Ecto neural progenitor cell (in vitro differentiated cells): ENCODE measurements around the gene GCAT.

ENCODE experiments used
- DNase-seq: peaks from one replicate; pipeline ENCODE4 v3.0.0-alpha.2; 2018; ENCODE audit warnings: low spot score

The GCAT gene

DNA sequence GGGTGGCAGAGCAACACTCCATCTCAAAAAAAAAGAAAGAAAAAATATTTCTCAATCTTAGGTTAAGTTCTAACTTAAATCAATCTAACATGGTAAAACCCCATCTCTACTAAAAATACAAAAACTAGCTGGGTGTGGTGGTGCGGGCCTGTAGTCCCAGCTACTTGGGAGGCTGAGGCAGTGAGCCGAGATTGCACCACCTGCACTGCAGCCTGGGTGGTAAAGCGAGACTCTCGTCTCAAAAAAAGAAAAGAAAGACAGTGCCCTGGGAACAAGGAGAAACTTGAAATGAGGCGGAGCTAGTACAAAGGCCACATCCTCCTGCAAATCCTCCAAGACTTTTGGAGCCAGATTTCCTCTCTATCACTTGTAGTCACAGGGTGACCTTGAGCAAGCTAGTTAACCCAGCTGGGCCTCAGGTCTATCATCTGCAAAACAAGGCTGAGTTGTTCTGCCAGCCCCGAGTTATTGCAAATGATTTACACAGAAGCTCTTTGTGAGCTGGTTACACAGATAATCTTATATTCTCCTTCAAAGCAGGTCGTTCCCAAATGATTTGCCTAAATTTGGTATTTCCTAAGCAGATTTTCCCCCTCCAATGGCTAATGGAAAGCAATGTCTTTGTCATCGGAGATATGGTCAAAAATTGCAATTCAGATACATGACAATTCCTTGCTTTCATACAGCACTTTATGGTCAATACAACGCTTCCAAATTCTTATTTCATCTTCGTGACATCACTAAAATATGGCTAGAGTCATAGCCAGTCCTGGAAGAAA, 34.5 kb downstream of the GCAT start:
- no peak for DNase-seq

- no peak for DNase-seq
These were observed 36.0 kb downstream of the GCAT start for GRCh38 chr22:37843741-37844089.

- no peak for DNase-seq
These were observed 37.2 kb downstream of the GCAT start for GRCh38 chr22:37844904-37845329.

GRCh38 chr22:37846433-37846832, 38.7 kb downstream of the GCAT start:
- no peak for DNase-seq

- no peak for DNase-seq
These were observed 40.9 kb downstream of the GCAT start for GRCh38 chr22:37848587-37849088.

GRCh38 chr22:37849089-37849751, 41.5 kb downstream of the GCAT start, which contains the start of gene EIF3L:
EIF3L (plus strand) TSS chr22:37849419; CDS start chr22:37849450, 31 bp downstream.
- peak; percentile 91 for DNase-seq

DNA sequence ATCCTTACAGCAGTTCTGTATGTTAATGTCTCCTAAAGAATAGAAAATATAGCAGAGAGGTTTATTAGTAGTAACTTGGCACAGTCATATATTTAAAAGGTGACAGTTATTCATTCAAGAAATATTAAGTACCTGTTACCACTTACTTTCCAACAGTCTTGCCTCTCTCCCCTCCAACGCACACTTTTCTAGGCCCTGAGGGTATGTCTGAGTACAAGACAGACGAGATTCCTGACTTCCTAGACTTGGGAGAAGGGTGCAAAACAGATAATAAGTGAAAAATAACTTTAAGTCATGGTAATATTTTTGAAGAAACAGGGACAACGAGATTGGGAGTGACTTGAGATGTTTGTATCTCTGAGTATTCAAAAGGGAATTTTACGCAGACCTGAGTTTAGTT, 43.1 kb downstream of the GCAT start:
- no peak for DNase-seq

GRCh38 chr22:37852418-37852817, 44.7 kb downstream of the GCAT start:
- no peak for DNase-seq

GRCh38 chr22:37854946-37855345, 47.2 kb downstream of the GCAT start:
- no peak for DNase-seq

DNA sequence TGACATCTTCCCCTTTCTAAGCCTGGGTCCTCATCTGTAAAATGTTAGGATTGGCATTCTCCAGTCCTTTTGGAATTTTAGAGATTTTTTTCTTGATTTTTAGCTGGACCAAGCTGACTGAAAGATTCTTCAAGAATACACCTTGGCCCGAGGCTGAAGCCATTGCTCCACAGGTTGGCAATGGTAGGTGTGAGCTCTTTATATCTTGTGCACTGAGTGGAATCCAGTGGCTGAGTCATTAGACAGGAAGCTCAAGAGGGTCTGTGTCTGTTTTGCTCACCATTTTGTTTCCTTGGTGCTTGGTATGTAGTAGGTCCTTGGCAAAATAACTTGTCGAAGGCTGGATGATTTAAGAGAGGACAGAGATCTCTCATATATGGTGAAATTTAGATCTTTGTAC, 47.7 kb downstream of the GCAT start:
- DNase-seq, result no peak

GRCh38 chr22:37860796-37861421, 53.2 kb downstream of the GCAT start:
- no peak for DNase-seq

DNA sequence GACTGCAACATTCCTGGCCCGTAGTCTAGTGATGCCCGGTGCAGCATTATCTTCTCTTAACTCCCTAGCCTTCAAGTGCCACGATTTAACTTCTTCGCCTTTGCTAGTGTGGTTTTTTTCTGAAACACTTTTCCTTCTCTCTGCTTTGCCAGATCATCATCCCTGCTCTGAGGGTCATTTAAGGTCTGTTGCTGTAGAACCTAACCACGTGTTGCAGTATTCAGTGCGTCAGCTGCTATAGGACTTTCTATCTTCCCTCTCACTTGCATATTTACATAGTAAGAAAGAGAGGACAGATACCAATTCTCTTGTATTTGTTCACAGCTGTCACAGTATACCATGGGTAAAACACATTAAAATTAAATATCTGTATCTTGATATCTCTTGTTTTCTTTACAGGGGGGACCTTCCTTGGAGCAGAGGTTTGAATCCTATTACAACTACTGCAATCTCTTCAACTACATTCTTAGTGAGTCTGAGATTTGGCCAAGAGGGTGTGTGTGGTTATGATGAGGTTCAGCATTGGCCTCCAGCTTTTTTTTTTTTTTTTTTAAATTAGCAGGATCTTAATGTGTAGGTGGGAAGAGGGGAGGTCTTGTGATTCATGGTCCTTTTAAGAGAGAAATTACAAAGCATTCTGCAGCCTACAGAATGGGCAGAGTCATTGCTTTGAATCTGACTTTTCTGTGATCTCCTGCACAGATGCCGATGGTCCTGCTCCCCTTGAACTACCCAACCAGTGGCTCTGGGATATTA, 55.0 kb downstream of the GCAT start:
- DNase-seq, result no peak

- DNase-seq, result no peak
These were observed 57.8 kb downstream of the GCAT start for GRCh38 chr22:37865510-37865909.
